GM12878 (cell line): ENCODE results near the gene ZNF600. TPM values are rescaled to one million over a fixed set of nuclear protein-coding genes. Genes with fewer than 3 reads are reported as not detected.
"Not testable (repeated sequence)": the region's sequence is repeated elsewhere in the genome, so short reads cannot be mapped to it uniquely, and the experiment has no call there.

Experiments
- ATAC-seq: fragments of 200-7000 bp; cut with Tn5 transposase; 3 replicates; pipeline ENCODE4 v1.9.1; 2020; ENCODE audit warnings: mild to moderate bottlenecking, moderate library complexity
- BruUV-seq: library from RNA; stranded (reverse); fragments of 400-500 nt; replicated peaks from 2 replicates; lab custom pipeline; 2021; lab: Mats Ljungman, UMichigan
- CTCF ChIA-PET: fragments of 300-600 bp; sonication (Branson Sonifier 250); formaldehyde crosslinking; extraction: SDS; loops from one replicate; lab custom pipeline; 2021; ENCODE audit warnings: inconsistent platforms; lab: Yijun Ruan, JAX
- POLR2A ChIA-PET: fragments of 350-600 bp; formaldehyde crosslinking; extraction: SDS; loops from one replicate; lab custom pipeline; 2021; ENCODE audit warnings: inconsistent platforms; lab: Charles Lee
- RAD21 ChIA-PET: fragments of 300-600 bp; sonication (Branson Sonifier 250); formaldehyde crosslinking; loops from one replicate; lab custom pipeline; 2023; ENCODE audit warnings: antibody characterized with exemption; ENCODE audit not compliant: unreplicated experiment; lab: Charles Lee
- SMC1A ChIA-PET: fragments of 300-600 bp; sonication (Branson Sonifier 250); formaldehyde crosslinking; loops from one replicate; lab custom pipeline; 2023; ENCODE audit not compliant: unreplicated experiment, uncharacterized antibody; lab: Charles Lee
- DNase-seq: peaks from one replicate; pipeline ENCODE4 v3.0.0-alpha.2; 2011; ENCODE audit warnings: low read depth, low spot score
- FAIRE-seq: peaks from 3 replicates; lab custom pipeline; 2011; peaks lifted over from hg19 to GRCh38; lab: Jason Lieb, UNC
- H2AFZ ChIP-seq: 2 replicates; pipeline ENCODE4 v1.6.0; 2011; ENCODE audit warnings: low read depth, low read length, control low read depth; ENCODE audit not compliant: control insufficient read depth
- H3K27ac ChIP-seq: 2 replicates; pipeline ENCODE4 v1.5.1; 2011; ENCODE audit warnings: control low read depth; ENCODE audit not compliant: control insufficient read depth, insufficient read depth
- H3K27me3 ChIP-seq, 2 experiments: replicated peaks in 1 of 2; 2 replicates each; pipeline versions ENCODE4 v1.6.0 to v1.6.1; 2011; ENCODE audit warnings: low read length in 1 of 2; ENCODE audit not compliant: control insufficient read depth in 2 of 2, insufficient read depth in 2 of 2
- H3K36me3 ChIP-seq, 2 experiments: 2 replicates each; pipeline ENCODE4 v1.5.1; 2011; ENCODE audit warnings: low read length in 1 of 2; ENCODE audit not compliant: control insufficient read depth in 2 of 2, insufficient read depth in 2 of 2
- H3K4me1 ChIP-seq: 2 replicates; pipeline ENCODE4 v1.6.1; 2011; ENCODE audit warnings: mild to moderate bottlenecking, low read length, moderate library complexity, mixed read lengths; ENCODE audit not compliant: control insufficient read depth, insufficient read depth
- H3K4me2 ChIP-seq: 2 replicates; pipeline ENCODE4 v1.6.0; 2011; ENCODE audit warnings: control low read depth; ENCODE audit not compliant: control insufficient read depth, insufficient read depth
- H3K4me3 ChIP-seq: fragments of 200-600 bp; sonication (generic); 2 replicates; pipeline ENCODE4 v1.5.1; 2016
- H3K79me2 ChIP-seq: 2 replicates; pipeline ENCODE4 v1.6.0; 2011; ENCODE audit warnings: low read length; ENCODE audit not compliant: control insufficient read depth, insufficient read depth
- H3K9ac ChIP-seq: 2 replicates; pipeline ENCODE4 v1.8.0; 2011; ENCODE audit warnings: low read length, control low read depth, mixed read lengths; ENCODE audit not compliant: control insufficient read depth, insufficient read depth
- H3K9me3 ChIP-seq: replicated peaks from 3 replicates; pipeline ENCODE4 v1.5.1; 2011; ENCODE audit warnings: mild to moderate bottlenecking, low read length; ENCODE audit not compliant: control insufficient read depth, insufficient read depth
- H4K20me1 ChIP-seq: 2 replicates; pipeline ENCODE4 v1.6.0; 2011; ENCODE audit not compliant: control insufficient read depth, insufficient read depth
- WGBS: methylation state at CpG from one replicate; pipeline ENCODE4 v1.1.6; 2016; ENCODE audit warnings: low lambda C conversion rate; ENCODE audit not compliant: insufficient replicate concordance, insufficient coverage; ENCODE audit errors: missing lambda C conversion rate; 5-methylcytosine and 5-hydroxymethylcytosine counted together
- in situ Hi-C: fragments of 300-500 bp; cut with MboI; formaldehyde crosslinking; loops from 9 replicates; pipeline ENCODE4 v1.14.3; 2018; ENCODE audit warnings: mixed read lengths
- intact Hi-C: fragments of 100-400 bp; cut with micrococcal nuclease; formaldehyde crosslinking; loops from one replicate; pipeline ENCODE4 v1.14.2; 2022; ENCODE audit not compliant: unreplicated experiment
- polyA plus RNA-seq, 11 experiments: library from polyadenylated mRNA; depleted of rRNA in 4 of 11; unstranded in 6 of 11; stranded (reverse) in 5 of 11; fragments of >200 nt; fragmentation: Nextera tagmentation in 4 of 11; fragmentation: Illumina TruSeq in 1 of 11; extraction: Ambion mirVana in 4 of 11; extraction: Trizol in 1 of 11; gene quantifications; 1 replicate in 1 of 11; 2 replicates in 10 of 11; pipeline versions ENCODE4 v1.2.1 to v1.2.3, GENCODE V29; 2011 to 2016; ENCODE audit warnings: inconsistent platforms in 2 of 11, missing spikeins in 2 of 11, low read depth in 1 of 11
- total RNA-seq, 4 experiments: library from RNA; depleted of rRNA in 3 of 4; stranded (reverse); fragments of >200 nt in 3 of 4; fragmentation: Illumina TruSeq in 1 of 4; extraction: Trizol in 1 of 4; gene quantifications; 2 replicates each; pipeline versions ENCODE4 v1.2.1 to v1.2.3, GENCODE V29; 2013 to 2021
- TF ChIP-seq, protein P1 (sequence below): IDR thresholded peaks from 2 replicates; pipeline ENCODE4 v1.6.1; 2011; ENCODE audit warnings: low read depth, low read length, improper control_type of control experiment, borderline replicate concordance
- TF ChIP-seq, protein P2 (sequence below): IDR thresholded peaks from 2 replicates; pipeline ENCODE4 v1.6.1; 2012; ENCODE audit warnings: low read depth, low read length, improper control_type of control experiment

Gene ZNF600
- total and polyA plus RNA-seq, 10 of the 15 experiments (the other 5 are each of a cell fraction or from before 2014, with no cell fraction given) = 9.5 to 25.6 (median 11.9) TPM

DNA sequence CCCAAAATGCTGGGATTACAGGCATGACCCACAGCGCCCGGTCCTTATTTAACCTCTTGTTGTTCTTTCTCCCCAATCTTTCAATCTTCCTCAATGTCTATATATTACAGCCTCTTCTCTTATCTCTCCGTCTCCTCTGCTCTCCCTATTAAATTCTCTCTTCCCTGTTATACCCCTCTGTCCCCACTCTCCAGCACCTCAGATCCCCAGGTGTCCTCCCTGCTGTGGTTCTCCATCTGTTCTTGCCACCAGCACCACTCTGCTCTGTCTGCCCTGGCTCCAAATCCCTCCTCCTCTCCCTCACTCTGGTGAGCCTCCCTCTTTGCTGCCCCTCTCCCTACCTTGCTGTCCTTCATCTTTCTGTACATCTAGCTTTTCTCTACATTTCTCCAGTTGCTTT is 1.1 kb downstream of the ZNF600 start:
- TF ChIP-seq, protein P1, sequence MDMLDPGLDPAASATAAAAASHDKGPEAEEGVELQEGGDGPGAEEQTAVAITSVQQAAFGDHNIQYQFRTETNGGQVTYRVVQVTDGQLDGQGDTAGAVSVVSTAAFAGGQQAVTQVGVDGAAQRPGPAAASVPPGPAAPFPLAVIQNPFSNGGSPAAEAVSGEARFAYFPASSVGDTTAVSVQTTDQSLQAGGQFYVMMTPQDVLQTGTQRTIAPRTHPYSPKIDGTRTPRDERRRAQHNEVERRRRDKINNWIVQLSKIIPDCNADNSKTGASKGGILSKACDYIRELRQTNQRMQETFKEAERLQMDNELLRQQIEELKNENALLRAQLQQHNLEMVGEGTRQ = no peak
- TF ChIP-seq, protein P2, sequence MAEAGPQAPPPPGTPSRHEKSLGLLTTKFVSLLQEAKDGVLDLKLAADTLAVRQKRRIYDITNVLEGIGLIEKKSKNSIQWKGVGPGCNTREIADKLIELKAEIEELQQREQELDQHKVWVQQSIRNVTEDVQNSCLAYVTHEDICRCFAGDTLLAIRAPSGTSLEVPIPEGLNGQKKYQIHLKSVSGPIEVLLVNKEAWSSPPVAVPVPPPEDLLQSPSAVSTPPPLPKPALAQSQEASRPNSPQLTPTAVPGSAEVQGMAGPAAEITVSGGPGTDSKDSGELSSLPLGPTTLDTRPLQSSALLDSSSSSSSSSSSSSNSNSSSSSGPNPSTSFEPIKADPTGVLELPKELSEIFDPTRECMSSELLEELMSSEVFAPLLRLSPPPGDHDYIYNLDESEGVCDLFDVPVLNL = no peak
- WGBS = 100% methylated on average over 2 of the region's 3 CpGs
- intact Hi-C loops = loop anchor here (5.0 kb wide), 1 partner anchor 93 kb away; no protein-coding TSS in a partner anchor
- H3K9ac ChIP-seq = no peak overlapping the region; the same call in 1 of the 2 replicates
- BruUV-seq = no TSS peak
- ChIA-PET POLR2A (no interaction called here), SMC1A (interaction anchor here (0.6 kb wide), 1 partner anchor 78 kb away, joined by 3 read pairs; no protein-coding TSS in a partner anchor), CTCF (no interaction called here), RAD21 (no interaction called here)
- H2AFZ ChIP-seq = no peak overlapping the region
- DNase-seq (no peak), FAIRE-seq (no peak), ATAC-seq (no peak)
- H3K4me1 ChIP-seq = no peaks in the 10 kb centered on the region
- in situ Hi-C loops = no loop called here
- H3K27ac ChIP-seq = no peak overlapping the region
- no peaks in the 10 kb centered on the region for H4K20me1 ChIP-seq
- H3K9me3 ChIP-seq = peaks cover 2% of the 10 kb centered on the region; the same call in 1 of the 3 replicates
- no peaks in the 10 kb centered on the region for H3K27me3 ChIP-seq
- H3K4me3 ChIP-seq = peak overlapping the region; percentile 85
- H3K36me3 ChIP-seq = no peaks in the 10 kb centered on the region
- H3K79me2 ChIP-seq = peaks cover 12% of the 10 kb centered on the region
- peak overlapping the region; percentile 96; the same call in 1 of the 2 replicates for H3K4me2 ChIP-seq

DNA sequence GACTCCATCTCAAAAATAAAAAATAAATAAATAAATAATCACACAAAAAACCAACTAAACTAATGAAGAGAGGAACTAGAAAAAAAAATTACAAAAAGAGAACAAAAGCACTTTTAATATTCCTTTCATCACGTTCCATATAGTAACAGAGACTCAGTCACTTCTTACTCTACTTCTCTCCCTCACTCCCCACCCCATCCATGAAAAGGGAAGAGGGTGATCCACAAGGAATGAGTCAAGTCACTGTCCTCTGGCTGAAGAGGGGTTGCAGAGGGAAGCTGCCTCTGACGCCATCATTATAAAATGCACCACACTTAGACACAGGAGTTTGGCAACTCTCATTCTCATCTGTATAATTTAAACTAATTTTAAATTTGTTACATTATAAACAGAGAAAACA is 3.7 kb downstream of the ZNF600 start:
- ATAC-seq, H3K9me3 ChIP-seq, H3K4me3 ChIP-seq, H3K27me3 ChIP-seq, H3K27ac ChIP-seq, H4K20me1 ChIP-seq, BruUV-seq, CTCF ChIA-PET, RAD21 ChIA-PET, H3K4me1 ChIP-seq, POLR2A ChIA-PET, H2AFZ ChIP-seq, DNase-seq, H3K4me2 ChIP-seq, H3K36me3 ChIP-seq, intact Hi-C loops, SMC1A ChIA-PET, in situ Hi-C loops, H3K9ac ChIP-seq, FAIRE-seq: not testable (repeated sequence)
- 100% methylated on average over 2 of the region's 2 CpGs for WGBS
- peaks cover 12% of the 10 kb centered on the region for H3K79me2 ChIP-seq
